Panc1 (cell line): Measurements from ENCODE around the gene KRTAP9-2.

Source experiments
- CTCF ChIP-seq: fragments of 450-650 bp; IDR thresholded peaks from 2 replicates; pipeline ENCODE4 v1.5.1; 2017; ENCODE audit warnings: mild to moderate bottlenecking
- POLR2AphosphoS5 ChIP-seq: IDR thresholded peaks from 2 replicates; pipeline ENCODE4 v1.6.1; 2012; ENCODE audit warnings: mild to moderate bottlenecking, low read depth, low read length, moderate library complexity
- REST ChIP-seq, 2 experiments: IDR thresholded peaks; 2 replicates each; pipeline ENCODE4 v1.6.1; 2011 to 2012; ENCODE audit warnings: low read depth in 2 of 2, control low read depth in 1 of 2, low read length in 1 of 2, mild to moderate bottlenecking in 1 of 2, moderate library complexity in 1 of 2; ENCODE audit not compliant: insufficient read depth in 1 of 2
- SIN3A ChIP-seq: IDR thresholded peaks from 2 replicates; pipeline ENCODE4 v1.6.1; 2012; ENCODE audit warnings: low read depth, mild to moderate bottlenecking, low read length, moderate library complexity, borderline replicate concordance; ENCODE audit not compliant: insufficient read depth
- TCF7L2 ChIP-seq: IDR thresholded peaks from 2 replicates; pipeline ENCODE4 v1.6.1; 2011; ENCODE audit warnings: mild to moderate bottlenecking, low read depth, low read length, inconsistent platforms

GRCh38 chr17:41231731-41232130 is 5.3 kb downstream of the KRTAP9-2 start:
- TF ChIP-seq CTCF (no peak), POLR2AphosphoS5 (no peak), SIN3A (no peak), REST (IDR thresholded peaks at IDR 0.05; ENCODE audit: insufficient read depth in 1 of 2, low read depth in 2 of 2, low read length in 1 of 2) (no peak), TCF7L2 (no peak)
